Activated naive CD4-positive, alpha-beta T cell treated with anti-CD3 and anti-CD28 coated beads, Interleukin-2, amount 50 U/mL, for 72 hours (primary cell): Measurements from ENCODE around the gene DNAH5. TPM values are rescaled to one million over a fixed set of nuclear protein-coding genes. Genes with fewer than 3 reads are reported as not detected.
"Not testable (repeated sequence)": the region's sequence is repeated elsewhere in the genome, so short reads cannot be mapped to it uniquely, and the experiment has no call there.

Source experiments
- ATAC-seq, 2 donors: fragments of 150-1000 bp; cut with Tn5 transposase; 2 replicates each; pipeline ENCODE4 v1.10.0; 2021; ENCODE audit warnings: mild to moderate bottlenecking in 2 of 2, moderate library complexity in 2 of 2
- DNase-seq, 2 donors: peaks; one replicate each; pipeline ENCODE4 v3.0.0; 2021 to 2022; ENCODE audit warnings: low spot score in 2 of 2
- H3K27ac Mint-ChIP-seq, 2 donors: one replicate each; pipeline ENCODE4 v1.8.0; 2022; ENCODE audit warnings: mild to moderate bottlenecking in 2 of 2, mixed read lengths in 2 of 2
- H3K36me3 Mint-ChIP-seq, 2 donors: one replicate each; pipeline ENCODE4 v1.8.0; 2022; ENCODE audit warnings: mixed read lengths in 2 of 2
- H3K9me3 Mint-ChIP-seq, 2 donors: one replicate each; pipeline ENCODE4 v1.8.0; 2022; ENCODE audit warnings: mixed read lengths in 2 of 2
- total RNA-seq, 2 donors: library from RNA; stranded (reverse); gene quantifications; one replicate each; pipeline ENCODE4 v1.2.3, GENCODE V29; 2022

The DNAH5 gene
- total RNA-seq, 2 donors from 2014 or later = not detected

- no peak for DNase-seq
- Mint-ChIP-seq H3K9me3 (no peaks in the 10 kb centered on the region), H3K36me3 (no peaks in the 10 kb centered on the region), H3K27ac (no peak overlapping the region)
- ATAC-seq = no peak
These were observed 34.3 kb downstream of the DNAH5 start for GRCh38 chr5:13910201-13910600.

- DNase-seq (no peak), ATAC-seq (no peak)
- Mint-ChIP-seq H3K9me3 (no peaks in the 10 kb centered on the region), H3K36me3 (no peaks in the 10 kb centered on the region), H3K27ac (no peak overlapping the region)
These were observed 35.2 kb downstream of the DNAH5 start for GRCh38 chr5:13909271-13909670.

DNA sequence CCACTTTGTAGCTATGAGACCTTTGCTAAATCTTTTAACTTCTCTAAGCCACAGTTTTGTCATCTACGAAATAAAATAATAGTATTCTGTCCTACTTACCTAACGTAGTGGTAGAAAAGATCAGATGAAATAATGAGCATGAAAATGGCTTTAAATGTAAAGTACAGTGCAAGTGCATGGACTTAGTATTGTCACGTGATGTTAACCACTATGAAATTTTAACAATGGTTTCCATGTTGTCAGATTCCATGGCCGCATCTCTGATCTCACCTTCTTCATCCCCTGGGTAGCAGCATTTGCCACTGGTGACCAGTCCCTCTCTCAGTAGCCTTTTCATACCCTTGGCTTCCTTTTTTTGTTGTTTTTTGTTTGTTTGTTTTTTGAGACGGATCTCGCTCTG is 45.9 kb downstream of the DNAH5 start:
- Mint-ChIP-seq H3K9me3 (peaks cover 11 to 19% of the 10 kb centered on the region in 2 donors), H3K27ac (no peak overlapping the region), H3K36me3 (no peaks in the 10 kb centered on the region)
- DNase-seq (no peak), ATAC-seq (no peak)

DNA sequence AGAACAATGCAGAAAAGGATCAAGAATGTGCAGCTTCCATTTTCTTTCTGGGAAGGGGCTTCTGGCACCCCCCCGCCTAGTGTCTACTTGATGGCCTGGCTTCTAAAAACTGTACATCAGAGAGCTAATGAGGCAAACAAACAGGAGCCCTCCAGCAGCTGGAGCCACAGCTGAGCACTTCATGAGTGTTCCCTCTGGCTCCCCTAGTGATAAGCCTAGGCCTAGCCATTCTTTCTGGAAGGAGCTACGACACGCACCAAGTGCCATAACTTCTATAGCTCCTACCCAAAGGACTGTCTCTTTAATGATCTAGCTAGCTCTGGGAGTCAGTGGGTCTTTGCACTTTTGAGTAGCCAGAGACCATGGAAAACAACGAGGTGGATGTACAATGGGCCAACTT is 66.1 kb downstream of the DNAH5 start:
- DNase-seq = no peak
- Mint-ChIP-seq H3K9me3 (peaks cover 19 to 20% of the 10 kb centered on the region in 2 donors), H3K36me3 (peaks cover 0 to 14% of the 10 kb centered on the region in 2 donors), H3K27ac (no peak overlapping the region)
- ATAC-seq = no peak

GRCh38 chr5:13866792-13867191 is 77.7 kb downstream of the DNAH5 start:
- H3K36me3 Mint-ChIP-seq = no peaks in the 10 kb centered on the region
- peak in 1 of 2 donors; percentile 11 for DNase-seq
- no peak overlapping the region for H3K27ac Mint-ChIP-seq
- no peak for ATAC-seq
- H3K9me3 Mint-ChIP-seq = peaks cover 16 to 17% of the 10 kb centered on the region in 2 donors

DNA sequence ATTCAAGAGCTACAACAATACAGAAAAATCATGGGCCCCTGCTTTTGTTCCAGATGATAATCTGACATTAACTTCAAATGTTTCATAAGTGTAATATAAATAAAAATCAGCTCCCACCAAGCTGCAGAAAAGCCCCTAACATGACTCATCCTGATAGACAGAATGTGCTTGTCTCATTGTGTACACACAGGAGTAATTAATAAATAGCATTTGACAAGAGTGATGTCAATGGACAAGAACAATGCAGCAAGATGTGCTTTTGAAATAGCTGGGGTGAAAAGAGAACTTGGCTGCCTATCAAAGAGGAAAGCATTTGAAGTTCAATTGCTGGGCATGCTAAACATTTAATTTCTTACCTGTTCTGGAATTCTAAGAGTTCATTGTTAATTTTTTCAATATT is 79.2 kb downstream of the DNAH5 start:
- no peak overlapping the region for H3K27ac Mint-ChIP-seq
- DNase-seq (no peak), ATAC-seq (no peak)
- no peaks in the 10 kb centered on the region for H3K36me3 Mint-ChIP-seq
- peaks cover 16 to 17% of the 10 kb centered on the region in 2 donors for H3K9me3 Mint-ChIP-seq

GRCh38 chr5:13860146-13860545 is 84.3 kb downstream of the DNAH5 start:
- Mint-ChIP-seq H3K27ac (no peak overlapping the region), H3K36me3 (peaks cover 0 to 4% of the 10 kb centered on the region in 2 donors), H3K9me3 (peaks cover 25 to 38% of the 10 kb centered on the region in 2 donors)
- DNase-seq (no peak), ATAC-seq (no peak)

- peaks cover 0 to 4% of the 10 kb centered on the region in 2 donors for H3K36me3 Mint-ChIP-seq
- H3K9me3 Mint-ChIP-seq = peaks cover 25 to 38% of the 10 kb centered on the region in 2 donors
- no peak for DNase-seq
- no peak for ATAC-seq
- no peak overlapping the region for H3K27ac Mint-ChIP-seq
These were observed 85.0 kb downstream of the DNAH5 start for GRCh38 chr5:13859270-13860065.

DNA sequence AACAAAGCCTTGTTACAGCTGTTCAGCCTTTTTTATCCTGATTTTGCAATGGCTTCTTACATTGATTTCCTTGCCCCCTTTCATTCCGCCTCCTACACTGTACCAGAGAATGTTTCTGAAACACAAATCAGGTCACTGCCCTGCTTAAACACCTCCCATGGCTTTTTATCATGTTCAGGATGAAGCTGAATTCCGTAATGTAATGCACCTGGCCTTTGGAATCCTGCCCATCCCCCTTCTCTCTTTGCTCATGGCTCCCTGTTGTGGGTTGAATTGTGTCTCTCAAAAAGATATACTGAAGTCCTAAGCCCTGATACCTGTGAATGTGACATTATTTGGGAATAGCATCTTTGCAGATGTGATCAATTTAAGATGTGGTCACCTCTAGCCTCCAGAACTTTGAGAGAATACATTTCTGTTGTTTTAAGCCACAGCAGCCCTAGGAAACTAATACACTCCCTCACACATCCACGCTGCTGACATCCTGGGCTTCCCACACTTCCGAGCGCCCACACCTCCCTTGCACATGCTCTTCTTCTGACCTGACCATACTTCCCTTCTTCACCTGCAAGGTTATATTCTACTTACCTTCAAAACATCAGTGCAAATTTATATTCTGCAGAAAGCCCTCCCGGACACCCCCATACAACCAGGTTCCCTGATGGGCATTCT is 101.2 kb downstream of the DNAH5 start:
- ATAC-seq (no peak), DNase-seq (no peak)
- Mint-ChIP-seq H3K27ac (no peak overlapping the region), H3K9me3 (peaks cover 5 to 23% of the 10 kb centered on the region in 2 donors), H3K36me3 (no peaks in the 10 kb centered on the region)

DNA sequence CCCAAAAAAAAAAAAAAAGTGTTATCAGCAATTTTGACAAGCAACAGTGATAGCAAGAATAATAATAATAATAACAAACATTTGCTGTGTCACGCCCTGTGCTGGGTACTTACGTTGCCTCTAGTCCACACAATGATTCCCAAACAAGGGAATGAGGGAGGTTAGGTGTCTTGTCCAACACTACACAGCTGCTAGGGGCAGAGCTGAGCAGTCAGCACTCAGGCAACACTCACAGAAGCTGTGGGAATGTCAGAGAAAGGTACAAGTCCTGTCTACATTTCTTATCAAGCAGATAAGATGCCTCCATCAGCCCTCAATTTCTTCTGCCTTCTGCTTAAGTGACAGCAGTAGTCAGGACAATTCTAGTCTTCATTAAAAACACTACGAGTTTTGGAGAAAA is 111.0 kb downstream of the DNAH5 start:
- H3K36me3 Mint-ChIP-seq = peaks cover 0 to 10% of the 10 kb centered on the region in 2 donors
- no peak for DNase-seq
- no peak for ATAC-seq

GRCh38 chr5:13831351-13831750 is 113.1 kb downstream of the DNAH5 start:
- Mint-ChIP-seq H3K36me3 (peaks cover 0 to 14% of the 10 kb centered on the region in 2 donors), H3K27ac (no peak overlapping the region), H3K9me3 (peaks cover 14 to 33% of the 10 kb centered on the region in 2 donors)
- DNase-seq = no peak
- no peak for ATAC-seq

More for the DNA sequence above, 111.0 kb downstream of the DNAH5 start:
- no peak overlapping the region for H3K27ac Mint-ChIP-seq
- peaks cover 24 to 31% of the 10 kb centered on the region in 2 donors for H3K9me3 Mint-ChIP-seq

DNA sequence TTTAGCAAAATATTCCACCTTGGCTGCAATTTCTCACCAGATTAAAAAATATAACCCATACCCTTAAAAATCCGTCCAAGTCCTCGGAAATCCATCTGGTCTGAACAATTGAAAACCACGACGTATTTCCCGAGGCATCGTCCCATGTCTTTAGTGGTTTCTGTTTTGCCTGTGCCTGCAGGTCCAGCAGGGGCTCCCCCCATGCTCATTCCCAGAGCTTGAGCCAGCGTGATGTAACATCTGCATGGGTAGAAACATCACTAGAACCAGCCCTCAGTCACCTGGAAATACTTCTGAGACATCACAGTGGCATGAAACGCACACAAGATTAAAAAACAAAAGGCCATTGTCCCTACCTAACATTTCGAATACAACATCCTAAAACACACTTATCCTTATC is 114.0 kb downstream of the DNAH5 start:
- Mint-ChIP-seq H3K9me3 (peaks cover 9 to 28% of the 10 kb centered on the region in 2 donors), H3K36me3 (peaks cover 0 to 9% of the 10 kb centered on the region in 2 donors), H3K27ac (no peak overlapping the region)
- DNase-seq (no peak), ATAC-seq (no peak)

DNA sequence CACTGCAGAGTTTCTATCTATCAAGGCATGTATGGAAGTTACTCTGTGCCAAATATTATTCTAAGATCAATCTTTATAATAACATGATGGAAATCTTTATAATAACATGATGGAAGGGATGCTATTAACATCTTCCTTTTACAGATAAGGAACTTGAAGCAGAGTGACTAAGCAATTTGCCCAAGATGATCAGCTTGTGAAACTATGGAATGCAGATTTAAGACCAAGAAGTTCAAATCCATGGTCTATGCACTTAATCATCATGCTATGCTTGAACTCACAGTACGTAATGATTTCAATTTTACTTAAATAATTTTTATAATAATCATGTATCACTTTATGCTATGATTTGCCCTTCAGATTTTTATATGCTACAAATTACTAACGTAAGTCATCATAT is 123.1 kb downstream of the DNAH5 start:
- ATAC-seq (no peak), DNase-seq (no peak)
- no peaks in the 10 kb centered on the region for H3K9me3 Mint-ChIP-seq
- no peaks in the 10 kb centered on the region for H3K36me3 Mint-ChIP-seq
- H3K27ac Mint-ChIP-seq = no peak overlapping the region

GRCh38 chr5:13816126-13816525 is 128.4 kb downstream of the DNAH5 start:
- Mint-ChIP-seq H3K9me3 (peaks cover 0 to 4% of the 10 kb centered on the region in 2 donors), H3K36me3 (no peaks in the 10 kb centered on the region), H3K27ac (no peak overlapping the region)
- no peak for ATAC-seq
- no peak for DNase-seq

DNA sequence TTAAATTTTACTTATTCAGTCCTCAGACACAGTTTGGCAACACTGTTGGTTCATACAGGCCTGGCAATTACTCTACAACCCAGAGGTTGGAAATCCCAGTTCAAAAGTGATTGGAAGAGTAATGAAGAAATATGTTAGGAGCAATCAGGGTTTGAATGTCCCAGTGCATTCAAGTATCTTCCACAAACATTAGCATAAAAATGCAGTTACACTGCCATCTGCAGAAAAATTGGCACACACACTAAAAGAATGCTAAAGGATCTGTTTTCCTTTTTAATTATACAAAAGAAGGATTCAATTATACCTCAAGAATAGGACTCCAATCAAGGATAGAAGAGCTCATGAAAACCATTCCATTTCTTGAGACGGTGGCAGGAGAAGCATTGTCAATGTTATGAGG is 130.2 kb downstream of the DNAH5 start:
- ATAC-seq = no peak
- H3K36me3 Mint-ChIP-seq = no peaks in the 10 kb centered on the region
- H3K27ac Mint-ChIP-seq = no peak overlapping the region
- DNase-seq = no peak
- peaks cover 4 to 9% of the 10 kb centered on the region in 2 donors for H3K9me3 Mint-ChIP-seq

GRCh38 chr5:13809921-13810320 is 134.6 kb downstream of the DNAH5 start:
- ATAC-seq = no peak
- DNase-seq = no peak
- no peaks in the 10 kb centered on the region for H3K36me3 Mint-ChIP-seq
- H3K9me3 Mint-ChIP-seq = peaks cover 4 to 11% of the 10 kb centered on the region in 2 donors
- no peak overlapping the region for H3K27ac Mint-ChIP-seq

DNA sequence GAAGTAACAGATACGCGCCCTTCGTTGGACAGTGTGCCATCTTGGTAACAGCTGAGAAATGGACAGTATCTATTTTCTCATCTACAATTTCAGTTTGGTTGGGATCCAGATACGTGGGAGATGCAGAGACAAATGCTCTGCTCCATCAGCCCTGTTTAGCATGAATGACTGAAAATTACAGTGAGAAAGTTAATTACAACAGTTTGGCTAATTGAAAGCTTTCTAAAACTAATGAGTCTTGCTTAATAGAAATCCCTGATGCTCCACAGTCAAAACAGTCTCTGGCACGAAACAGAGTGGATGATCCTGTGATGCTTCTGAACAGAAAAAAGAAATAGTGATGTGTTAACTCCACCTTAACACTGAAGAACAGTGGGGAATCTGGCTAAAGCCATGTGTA is 140.2 kb downstream of the DNAH5 start:
- Mint-ChIP-seq H3K36me3 (no peaks in the 10 kb centered on the region), H3K27ac (no peak overlapping the region), H3K9me3 (peaks cover 13 to 18% of the 10 kb centered on the region in 2 donors)
- ATAC-seq (no peak), DNase-seq (no peak)

DNA sequence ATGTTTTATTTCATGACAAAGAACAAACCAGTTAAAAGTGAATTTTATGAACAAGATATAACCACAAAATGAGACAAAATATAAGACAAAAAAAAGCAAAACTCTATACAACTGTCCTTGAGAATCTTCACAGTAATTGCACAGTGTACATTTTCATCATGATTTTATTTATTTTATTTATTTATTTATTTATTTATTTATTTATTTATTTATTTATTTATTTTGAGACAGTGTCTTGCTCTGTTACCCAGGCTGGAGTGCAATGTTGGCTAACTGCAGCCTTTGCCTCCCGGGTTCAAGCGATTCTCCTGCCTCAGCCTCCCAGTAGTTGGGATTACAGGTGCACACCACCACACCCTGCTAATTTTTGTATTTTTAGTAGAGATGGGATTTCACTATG is 145.9 kb downstream of the DNAH5 start:
- H3K36me3 Mint-ChIP-seq = not testable (repeated sequence)
- peaks cover 19 to 31% of the 10 kb centered on the region in 2 donors for H3K9me3 Mint-ChIP-seq

More for the DNA sequence above, 145.9 kb downstream of the DNAH5 start:
- not testable (repeated sequence) for DNase-seq, ATAC-seq, H3K27ac Mint-ChIP-seq
